Rectal smooth muscle tissue (tissue), 1 donor: ENCODE results near the gene NPM3.
A peak's percentile ranks its signal among the peaks of the same experiment; 100 is the strongest.
"Not testable (repeated sequence)": the region's sequence is repeated elsewhere in the genome, so short reads cannot be mapped to it uniquely, and the experiment has no call there.

Experiments
- H3K27ac ChIP-seq: one replicate; pipeline ENCODE4 v1.7.0; 2013; ENCODE audit warnings: low read depth, low read length, inconsistent platforms
- H3K27me3 ChIP-seq: one replicate; pipeline ENCODE4 v1.7.0; 2013; ENCODE audit warnings: low read length; ENCODE audit not compliant: control insufficient read depth, insufficient read depth
- H3K36me3 ChIP-seq: one replicate; pipeline ENCODE4 v1.7.0; 2013; ENCODE audit warnings: low read length; ENCODE audit not compliant: control insufficient read depth, insufficient read depth
- H3K4me1 ChIP-seq: one replicate; pipeline ENCODE4 v1.7.0; 2013; ENCODE audit warnings: low read length; ENCODE audit not compliant: control insufficient read depth, insufficient read depth
- H3K4me3 ChIP-seq: one replicate; pipeline ENCODE4 v1.7.0; 2013; ENCODE audit warnings: low read length
- H3K9ac ChIP-seq: one replicate; pipeline ENCODE4 v1.7.0; 2013; ENCODE audit warnings: low read length

NPM3 gene

DNA sequence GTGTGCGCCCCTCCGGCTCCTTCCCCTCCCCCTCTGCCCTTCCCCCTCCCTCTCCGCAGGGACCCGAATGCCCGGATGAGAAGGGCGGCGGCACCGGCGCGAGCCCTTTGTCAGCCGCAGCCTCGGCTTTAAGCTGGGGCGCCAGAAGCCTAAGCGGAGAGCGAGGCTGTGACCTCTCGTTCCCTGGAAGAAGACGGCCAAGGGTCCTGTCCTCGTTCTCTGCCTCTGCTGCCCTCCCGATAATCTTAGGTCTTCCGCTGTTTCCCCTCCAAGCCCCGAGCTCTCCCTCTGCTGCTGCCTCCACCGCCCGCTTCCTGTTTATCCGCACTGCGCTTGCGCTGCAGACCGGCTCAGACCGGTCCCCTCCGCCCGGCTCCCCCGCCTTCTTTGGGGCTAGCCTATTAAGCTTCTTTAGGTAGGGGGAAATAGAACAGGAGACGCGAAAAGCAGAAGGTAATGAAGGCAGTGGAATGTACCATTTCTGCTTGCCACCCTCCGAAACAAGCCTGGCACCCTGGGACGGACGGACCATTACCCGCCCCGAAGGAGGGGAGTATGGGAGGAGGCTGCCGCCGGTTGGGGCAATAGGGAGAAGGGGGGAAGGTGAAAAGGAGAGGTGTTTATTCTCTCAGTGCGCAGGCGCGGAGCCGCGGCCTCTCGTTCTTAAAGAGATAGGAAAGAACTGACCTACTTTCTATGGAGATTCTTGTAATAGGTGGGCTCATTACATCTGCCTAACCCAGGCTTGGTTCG, 35.0 kb upstream of the NPM3 start, which contains the start of gene OGA:
Gene OGA, minus strand, starts transcription at position 326 of the 753 bp plus-strand sequence. CDS start 422 bp downstream, outside the sequence.
- Histone ChIP-seq H3K4me3 (peak within 1 kb of the TSS; percentile 99), H3K4me1 (peaks cover 11% of the 10 kb centered on the region), H3K36me3 (peaks cover 2% of the 10 kb centered on the region)

DNA sequence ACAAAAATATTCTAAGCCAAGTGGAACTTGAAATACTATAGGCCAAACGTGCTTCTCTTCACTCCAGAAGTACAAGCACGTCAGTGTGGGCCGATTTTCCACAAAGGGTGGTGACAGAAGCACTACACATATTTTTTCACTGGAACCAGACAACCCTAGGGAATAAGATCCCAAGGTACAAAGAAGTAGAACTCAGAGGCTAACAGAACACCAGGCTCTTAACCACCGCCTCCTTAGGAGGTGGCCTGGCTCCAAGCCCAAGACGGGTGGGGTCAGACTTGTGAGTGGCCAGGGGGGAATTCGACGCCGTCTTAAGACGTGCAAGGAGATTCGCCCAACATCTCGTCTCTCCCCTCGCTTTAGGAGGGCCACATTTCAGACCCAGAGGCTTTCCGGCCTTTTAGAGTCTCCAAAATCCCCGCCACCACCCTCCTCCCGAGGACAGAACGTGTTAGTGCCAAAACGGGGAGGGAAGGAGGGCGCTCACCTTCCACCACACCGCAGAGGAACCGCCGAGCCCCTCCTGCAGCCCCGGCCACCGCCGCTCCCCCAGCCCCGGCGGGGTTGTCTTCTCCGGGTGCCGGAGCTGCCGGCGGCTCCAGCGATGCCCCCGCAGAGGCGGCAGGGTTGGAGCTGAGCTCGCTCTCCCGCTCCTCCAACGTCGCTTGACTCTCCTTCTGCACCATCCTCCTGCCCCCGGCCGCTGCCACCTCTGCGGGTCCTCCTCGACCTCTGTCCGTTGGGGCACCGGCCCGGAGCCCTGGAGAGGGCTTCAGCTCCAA, 34.3 kb upstream of the NPM3 start:
- Histone ChIP-seq H3K27me3 (no peaks in the 10 kb centered on the region), H3K36me3 (peaks cover 2% of the 10 kb centered on the region)

More for the DNA sequence above, 35.0 kb upstream of the NPM3 start, which contains the start of gene OGA:
- Histone ChIP-seq H3K27me3 (no peaks in the 10 kb centered on the region), H3K27ac (peak within 1 kb of the TSS; percentile 96), H3K9ac (peak within 1 kb of the TSS; percentile 99)

DNA sequence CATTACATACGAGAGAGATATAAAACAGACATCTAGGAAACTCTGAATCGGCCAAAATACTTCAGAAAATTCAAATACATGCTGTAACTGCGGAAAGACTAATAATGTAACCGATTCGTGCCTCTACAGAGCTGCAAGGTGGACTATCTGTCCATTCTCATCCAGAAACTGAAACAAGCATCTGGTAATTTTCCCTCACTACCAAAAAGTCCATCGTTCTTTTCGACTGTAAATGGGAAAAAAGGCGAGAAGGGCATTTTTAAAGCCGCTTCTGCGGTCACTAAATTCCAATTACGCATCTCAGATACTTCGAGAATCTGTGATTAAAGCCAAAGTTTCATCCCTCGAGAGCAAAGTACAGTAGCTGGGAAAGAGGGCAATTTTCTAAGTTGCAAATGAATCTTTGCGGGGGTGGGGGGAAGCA, 33.7 kb upstream of the NPM3 start:
- H3K27me3 ChIP-seq, result no peaks in the 10 kb centered on the region
- peaks cover 2% of the 10 kb centered on the region for H3K36me3 ChIP-seq
- H3K9ac ChIP-seq, result peak overlapping the region; percentile 29
- peaks cover 14% of the 10 kb centered on the region for H3K4me1 ChIP-seq
- H3K4me3 ChIP-seq, result peak overlapping the region; percentile 99
- H3K27ac ChIP-seq, result peak overlapping the region; percentile 96

More for the DNA sequence above, 34.3 kb upstream of the NPM3 start:
- peaks cover 12% of the 10 kb centered on the region for H3K4me1 ChIP-seq
- H3K27ac ChIP-seq, result peak overlapping the region; percentile 96
- peak overlapping the region; percentile 99 for H3K9ac ChIP-seq
- peak overlapping the region; percentile 99 for H3K4me3 ChIP-seq

DNA sequence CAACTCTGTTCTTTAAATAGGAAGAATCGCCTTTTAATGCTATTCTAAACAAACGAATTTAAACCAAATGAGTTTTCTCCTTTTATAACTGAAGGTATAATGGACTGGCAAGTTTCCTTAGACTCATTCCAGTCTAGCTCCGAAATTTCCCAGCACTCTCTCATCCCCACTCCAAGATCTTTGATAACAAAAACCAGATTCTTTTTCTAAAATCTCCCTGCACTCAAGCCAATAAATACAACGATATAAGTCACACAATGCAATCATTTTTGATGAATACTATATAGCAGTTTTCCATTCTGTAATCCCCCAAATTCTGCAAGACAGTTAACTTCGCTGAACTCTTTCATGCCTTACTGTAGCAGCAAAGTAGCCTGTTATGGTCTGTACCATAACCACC, 33.1 kb upstream of the NPM3 start:
- Histone ChIP-seq H3K36me3 (peaks cover 2% of the 10 kb centered on the region), H3K27me3 (no peaks in the 10 kb centered on the region), H3K4me1 (peaks cover 14% of the 10 kb centered on the region), H3K9ac (no peak overlapping the region), H3K27ac (no peak overlapping the region), H3K4me3 (peak overlapping the region; percentile 99)

DNA sequence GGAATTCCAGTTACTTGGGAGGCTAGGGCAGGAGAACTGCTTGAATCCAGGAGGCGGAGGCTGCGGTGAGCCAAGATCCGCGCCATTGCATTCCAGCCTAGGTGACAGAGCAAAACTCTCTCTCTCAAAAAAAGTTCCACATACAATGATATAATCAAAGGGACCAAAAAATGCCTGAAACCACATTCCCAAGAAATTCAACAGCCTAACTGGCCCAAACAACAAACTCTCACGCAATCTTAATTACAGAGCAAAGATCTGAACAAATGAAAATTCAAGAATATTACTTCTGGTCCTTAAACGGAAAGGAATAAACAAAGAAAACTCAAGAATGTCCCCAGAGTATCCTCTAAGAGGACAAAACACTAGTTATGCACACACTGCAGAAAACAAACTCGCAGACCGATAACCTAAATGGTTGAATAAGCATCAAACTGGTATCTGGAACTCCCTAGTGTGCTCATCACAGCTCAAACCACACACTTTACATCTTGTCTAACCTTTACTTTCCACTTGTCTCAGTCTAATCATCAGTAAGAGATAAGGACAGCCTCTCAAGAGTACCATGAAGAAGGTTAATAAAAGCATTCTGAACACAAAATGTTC, 31.3 kb upstream of the NPM3 start:
- peak overlapping the region; percentile 24 for H3K4me3 ChIP-seq
- H3K9ac ChIP-seq, result no peak overlapping the region
- peaks cover 2% of the 10 kb centered on the region for H3K36me3 ChIP-seq
- peaks cover 12% of the 10 kb centered on the region for H3K4me1 ChIP-seq
- H3K27me3 ChIP-seq, result no peaks in the 10 kb centered on the region
- no peak overlapping the region for H3K27ac ChIP-seq

DNA sequence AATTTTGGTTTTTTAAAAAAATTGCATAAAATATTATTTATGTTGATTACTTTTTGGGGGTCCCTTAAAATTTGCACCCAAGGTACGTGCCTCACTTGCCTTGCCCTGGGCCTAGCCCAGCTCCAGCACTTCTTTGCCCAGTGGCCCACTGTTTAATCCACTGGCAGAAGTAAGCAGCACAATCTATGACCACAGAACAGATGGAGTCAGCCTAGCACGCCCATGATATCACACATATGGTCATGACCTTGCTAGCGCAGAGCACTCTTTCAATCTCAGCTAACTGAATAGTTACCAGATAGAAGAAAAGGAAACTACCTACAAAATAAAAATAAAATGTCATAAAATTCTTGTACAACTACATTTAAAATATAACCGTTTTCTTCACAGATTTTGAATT, 29.4 kb upstream of the NPM3 start:
- Histone ChIP-seq H3K4me3 (no peak overlapping the region), H3K27ac (no peak overlapping the region), H3K36me3 (peaks cover 2% of the 10 kb centered on the region), H3K4me1 (peaks cover 5% of the 10 kb centered on the region), H3K27me3 (no peaks in the 10 kb centered on the region), H3K9ac (no peak overlapping the region)

DNA sequence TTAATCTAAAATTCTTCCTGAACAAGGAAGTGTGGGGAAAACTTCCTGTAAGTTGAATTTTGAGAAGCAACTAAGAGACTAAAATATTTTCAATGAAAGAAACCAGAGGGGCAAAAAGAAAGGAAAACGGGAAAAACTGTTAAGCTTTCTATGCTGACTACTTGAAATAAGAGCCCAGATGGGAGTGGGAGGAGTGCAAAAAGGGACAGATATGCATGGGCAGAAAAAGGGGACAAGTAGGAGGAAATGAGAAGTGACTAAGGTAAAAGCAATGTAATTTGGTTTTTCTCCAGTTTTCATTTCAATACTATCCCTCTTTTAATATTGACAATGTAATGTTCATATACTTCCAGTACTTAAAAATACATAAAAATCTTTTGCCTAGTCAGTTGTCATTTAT, 23.9 kb upstream of the NPM3 start:
- Histone ChIP-seq H3K4me1 (no peaks in the 10 kb centered on the region), H3K27ac (no peak overlapping the region), H3K36me3 (peaks cover 20% of the 10 kb centered on the region)

DNA sequence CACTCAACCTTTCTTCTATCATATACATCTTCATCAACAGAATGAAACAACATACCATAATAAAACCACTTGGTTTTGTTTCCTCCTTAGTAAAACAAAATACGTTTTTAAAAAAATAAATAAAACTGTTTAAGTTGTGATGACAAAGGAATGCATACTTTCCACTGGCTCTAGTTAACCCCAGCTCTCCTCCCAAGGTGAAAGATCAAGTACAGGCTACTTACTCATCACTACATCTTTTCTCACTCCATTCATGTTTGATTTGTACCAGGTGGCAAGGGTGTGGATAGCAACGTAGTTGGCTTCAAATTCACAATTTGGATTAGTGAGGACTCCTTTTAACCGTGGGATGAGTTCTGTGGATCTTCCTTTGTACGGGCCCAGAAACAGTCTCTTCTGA, 20.3 kb upstream of the NPM3 start:
- no peak overlapping the region for H3K27ac ChIP-seq
- H3K36me3 ChIP-seq, result peaks cover 42% of the 10 kb centered on the region
- no peak overlapping the region for H3K9ac ChIP-seq
- no peak overlapping the region for H3K4me3 ChIP-seq
- H3K27me3 ChIP-seq, result no peaks in the 10 kb centered on the region
- no peaks in the 10 kb centered on the region for H3K4me1 ChIP-seq

More for the DNA sequence above, 23.9 kb upstream of the NPM3 start:
- Histone ChIP-seq H3K9ac (no peak overlapping the region), H3K4me3 (no peak overlapping the region), H3K27me3 (no peaks in the 10 kb centered on the region)

DNA sequence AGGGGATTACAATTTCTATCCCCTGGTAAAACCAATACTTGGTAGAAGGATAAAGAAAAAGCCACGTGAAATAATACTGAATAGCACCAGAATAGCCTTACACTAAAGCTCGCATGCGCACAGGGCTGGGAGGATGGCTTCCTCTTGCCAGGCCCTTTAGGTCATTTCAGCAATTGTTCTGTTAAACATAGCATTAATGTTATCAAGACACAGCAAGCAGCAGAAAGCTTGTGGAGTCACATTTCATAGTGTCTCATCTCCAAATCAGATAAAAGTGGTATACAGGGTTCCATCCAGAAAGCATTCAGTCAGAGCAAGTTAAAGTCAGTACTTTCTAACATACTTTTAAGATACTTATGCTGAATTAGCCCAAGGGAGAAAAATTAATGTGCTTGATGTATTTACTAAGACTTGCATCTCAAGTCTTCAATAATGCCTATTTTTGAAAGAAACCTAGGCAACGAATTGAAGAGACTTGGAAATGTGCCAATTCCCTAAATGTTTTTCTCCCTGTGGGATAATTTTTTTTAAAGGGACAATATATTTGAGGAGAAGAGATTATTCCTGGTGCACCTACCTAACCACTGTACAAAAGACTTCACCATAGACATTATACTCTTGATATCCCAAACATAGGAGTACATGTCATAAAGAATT, 14.3 kb upstream of the NPM3 start:
- no peak overlapping the region for H3K27ac ChIP-seq
- no peak overlapping the region for H3K9ac ChIP-seq
- no peaks in the 10 kb centered on the region for H3K4me1 ChIP-seq
- H3K27me3 ChIP-seq, result no peaks in the 10 kb centered on the region
- H3K36me3 ChIP-seq, result peaks cover 52% of the 10 kb centered on the region
- no peak overlapping the region for H3K4me3 ChIP-seq

DNA sequence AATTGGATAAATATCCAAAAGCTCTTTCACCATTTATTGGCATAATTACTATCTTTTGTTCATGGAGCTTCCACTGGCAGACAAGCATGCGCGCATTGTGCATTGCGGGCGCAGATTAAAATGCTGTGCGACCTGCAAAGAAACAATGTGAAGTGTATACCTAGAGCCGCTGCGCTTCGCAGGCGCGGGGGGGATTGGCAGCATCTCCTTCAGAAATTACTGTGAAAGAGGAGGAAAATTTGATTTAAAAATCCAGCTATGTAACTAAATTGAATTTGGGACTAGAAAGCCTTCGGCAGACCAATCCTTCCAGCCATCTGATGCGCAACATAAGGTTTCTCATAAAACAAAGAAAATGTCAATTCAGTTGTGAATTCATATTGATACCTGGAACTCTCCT, 10.3 kb upstream of the NPM3 start:
- Histone ChIP-seq H3K27me3 (no peaks in the 10 kb centered on the region), H3K9ac (no peak overlapping the region), H3K36me3 (peaks cover 35% of the 10 kb centered on the region), H3K27ac (no peak overlapping the region), H3K4me3 (no peak overlapping the region), H3K4me1 (no peaks in the 10 kb centered on the region)

DNA sequence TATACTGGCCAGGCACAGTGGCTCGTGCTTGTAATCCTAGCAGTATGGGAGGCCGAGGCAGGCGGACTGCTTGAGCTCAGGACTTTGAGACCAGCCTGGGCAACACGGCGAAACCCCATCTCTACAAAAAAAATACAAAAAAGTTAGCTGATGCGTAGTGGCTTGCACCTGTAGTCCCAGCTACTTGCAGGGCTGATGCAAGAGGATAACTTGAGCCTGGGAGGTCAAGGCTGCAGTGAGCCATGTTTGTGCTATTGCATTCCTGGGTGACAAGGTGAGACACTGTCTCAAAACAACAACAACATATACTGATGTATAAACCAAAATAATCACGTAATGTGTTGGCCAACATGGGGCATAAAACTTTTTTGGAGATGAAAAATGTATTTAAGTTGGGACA, 6.4 kb upstream of the NPM3 start:
- H3K4me1 ChIP-seq, result no peaks in the 10 kb centered on the region
- H3K4me3 ChIP-seq, result no peak overlapping the region
- no peaks in the 10 kb centered on the region for H3K27me3 ChIP-seq
- peaks cover 29% of the 10 kb centered on the region for H3K36me3 ChIP-seq
- H3K9ac ChIP-seq, result no peak overlapping the region
- no peak overlapping the region for H3K27ac ChIP-seq

DNA sequence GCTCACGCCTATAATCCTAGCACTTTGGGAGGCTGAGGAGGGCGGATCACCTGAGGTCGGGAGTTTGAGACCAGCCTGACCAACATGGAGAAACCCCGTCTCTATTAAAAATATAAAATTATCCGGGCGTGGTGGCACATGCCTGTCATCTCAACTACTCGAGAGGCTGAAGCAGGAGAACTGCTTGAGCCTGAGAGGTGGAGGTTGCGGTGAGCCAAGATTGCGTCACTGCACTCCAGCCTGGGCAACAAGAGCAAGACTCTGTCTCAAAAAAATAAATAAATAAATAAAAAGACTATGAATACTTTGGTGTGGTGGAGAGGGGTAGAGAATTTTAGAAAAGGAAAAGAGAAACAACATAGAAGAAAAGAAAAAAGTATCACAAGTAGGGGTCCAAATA, 6.0 kb upstream of the NPM3 start:
- not testable (repeated sequence) for H3K9ac ChIP-seq, H3K27ac ChIP-seq, H3K4me3 ChIP-seq, H3K27me3 ChIP-seq, H3K4me1 ChIP-seq
- H3K36me3 ChIP-seq, result peaks cover 29% of the 10 kb centered on the region
